Calu3 (cell line): ENCODE results near the gene USP54. TPM values are rescaled to one million over a fixed set of nuclear protein-coding genes. Genes with fewer than 3 reads are reported as not detected.

Experiments
- BruUV-seq: library from RNA; stranded (reverse); fragments of 400-500 nt; replicated peaks from 2 replicates; lab custom pipeline; 2021; lab: Mats Ljungman, UMichigan
- CTCF ChIA-PET: fragments of 300-600 bp; sonication (Branson Sonifier 250); formaldehyde crosslinking; loops from one replicate; lab custom pipeline; 2022; ENCODE audit warnings: antibody characterized with exemption; lab: Charles Lee
- DNase-seq: peaks from one replicate; pipeline ENCODE4 v3.0.0; 2022
- H3K27ac Mint-ChIP-seq: one replicate; pipeline ENCODE4 v1.8.0; 2022; ENCODE audit warnings: mixed read lengths; ENCODE audit not compliant: unreplicated experiment
- H3K27me3 Mint-ChIP-seq: one replicate; pipeline ENCODE4 v1.8.0; 2022; ENCODE audit warnings: mixed read lengths; ENCODE audit not compliant: unreplicated experiment
- H3K36me3 Mint-ChIP-seq: one replicate; pipeline ENCODE4 v1.8.0; 2022; ENCODE audit warnings: mild to moderate bottlenecking, moderate library complexity, mixed read lengths; ENCODE audit not compliant: insufficient read depth, unreplicated experiment
- H3K4me1 Mint-ChIP-seq: one replicate; pipeline ENCODE4 v1.8.0; 2022; ENCODE audit warnings: mild to moderate bottlenecking, low read depth, mixed read lengths; ENCODE audit not compliant: unreplicated experiment
- H3K4me3 Mint-ChIP-seq: one replicate; pipeline ENCODE4 v1.8.0; 2022; ENCODE audit warnings: mild to moderate bottlenecking, low read depth, moderate library complexity, mixed read lengths; ENCODE audit not compliant: unreplicated experiment
- H3K9me3 Mint-ChIP-seq: one replicate; pipeline ENCODE4 v1.8.0; 2022; ENCODE audit warnings: low read depth, mixed read lengths; ENCODE audit not compliant: unreplicated experiment
- CTCF ChIP-seq: fragments of 200-600 bp; IDR thresholded peaks from one replicate; pipeline ENCODE4 v1.8.0; 2022; ENCODE audit warnings: antibody characterized with exemption; ENCODE audit not compliant: unreplicated experiment
- intact Hi-C: fragments of 100-400 bp; cut with micrococcal nuclease; formaldehyde crosslinking; loops from one replicate; pipeline ENCODE4 v1.10.0; 2022; ENCODE audit not compliant: unreplicated experiment
- total RNA-seq: library from RNA; stranded (reverse); gene quantifications from 2 replicates; pipeline ENCODE4 v1.2.3, GENCODE V29; 2022

Gene USP54
- total RNA-seq, 1 experiment from 2014 or later: 48.1 TPM

DNA sequence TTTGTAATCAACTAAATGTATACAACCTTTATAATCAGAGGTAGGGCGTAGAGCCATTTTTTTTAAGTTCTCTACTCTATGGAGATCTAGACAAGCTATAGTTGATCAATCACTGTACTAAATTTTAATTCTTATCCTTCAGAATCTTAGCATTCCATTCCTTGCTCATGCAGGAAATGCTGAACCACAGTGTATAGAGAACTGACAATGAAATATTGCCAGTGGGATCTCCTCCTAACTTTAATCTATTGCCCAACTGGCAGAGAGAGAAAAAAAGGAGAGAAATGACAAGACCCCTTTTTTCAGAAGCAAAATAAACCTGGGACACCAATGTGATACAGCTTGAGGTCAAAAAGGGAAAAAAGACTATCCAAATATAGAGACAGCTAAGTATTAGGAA lies 68.9 kb downstream of the USP54 start:
- DNase-seq: no peak
- CTCF ChIA-PET: no interaction called here
- TF ChIP-seq CTCF: no peak
- no peaks in the 10 kb centered on the region for H3K27me3 Mint-ChIP-seq
- H3K9me3 Mint-ChIP-seq: no peaks in the 10 kb centered on the region
- no peaks in the 10 kb centered on the region for H3K4me1 Mint-ChIP-seq
- no peak overlapping the region for H3K27ac Mint-ChIP-seq
- intact Hi-C loops: no loop called here
- peaks cover 39% of the 10 kb centered on the region for H3K36me3 Mint-ChIP-seq
- BruUV-seq: no TSS peak
- H3K4me3 Mint-ChIP-seq: no peak overlapping the region

DNA sequence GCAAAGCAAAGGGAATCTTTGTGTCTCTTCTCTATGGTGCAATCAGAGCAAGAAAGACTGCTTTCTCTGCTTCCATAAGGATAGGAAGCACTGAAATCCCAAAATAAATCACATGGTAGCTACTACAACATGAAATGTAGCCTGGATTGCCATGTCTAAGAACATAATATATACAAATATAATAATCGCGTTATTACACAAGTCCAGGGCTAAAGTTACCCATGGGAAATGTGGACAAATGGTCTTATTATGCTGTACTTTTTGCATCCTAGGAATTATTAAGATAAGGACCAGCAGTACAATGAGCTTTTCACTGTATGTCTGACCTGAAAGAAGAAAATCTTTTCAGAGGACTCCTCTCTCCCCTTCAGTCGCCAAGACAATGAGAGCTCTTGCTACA lies 71.8 kb downstream of the USP54 start:
- Mint-ChIP-seq H3K9me3 (no peaks in the 10 kb centered on the region), H3K4me3 (no peak overlapping the region), H3K27me3 (no peaks in the 10 kb centered on the region), H3K4me1 (no peaks in the 10 kb centered on the region), H3K27ac (no peak overlapping the region), H3K36me3 (peaks cover 41% of the 10 kb centered on the region)
- DNase-seq: no peak
- intact Hi-C loops: no loop called here
- no TSS peak for BruUV-seq
- TF ChIP-seq CTCF: no peak
- CTCF ChIA-PET: no interaction called here

DNA sequence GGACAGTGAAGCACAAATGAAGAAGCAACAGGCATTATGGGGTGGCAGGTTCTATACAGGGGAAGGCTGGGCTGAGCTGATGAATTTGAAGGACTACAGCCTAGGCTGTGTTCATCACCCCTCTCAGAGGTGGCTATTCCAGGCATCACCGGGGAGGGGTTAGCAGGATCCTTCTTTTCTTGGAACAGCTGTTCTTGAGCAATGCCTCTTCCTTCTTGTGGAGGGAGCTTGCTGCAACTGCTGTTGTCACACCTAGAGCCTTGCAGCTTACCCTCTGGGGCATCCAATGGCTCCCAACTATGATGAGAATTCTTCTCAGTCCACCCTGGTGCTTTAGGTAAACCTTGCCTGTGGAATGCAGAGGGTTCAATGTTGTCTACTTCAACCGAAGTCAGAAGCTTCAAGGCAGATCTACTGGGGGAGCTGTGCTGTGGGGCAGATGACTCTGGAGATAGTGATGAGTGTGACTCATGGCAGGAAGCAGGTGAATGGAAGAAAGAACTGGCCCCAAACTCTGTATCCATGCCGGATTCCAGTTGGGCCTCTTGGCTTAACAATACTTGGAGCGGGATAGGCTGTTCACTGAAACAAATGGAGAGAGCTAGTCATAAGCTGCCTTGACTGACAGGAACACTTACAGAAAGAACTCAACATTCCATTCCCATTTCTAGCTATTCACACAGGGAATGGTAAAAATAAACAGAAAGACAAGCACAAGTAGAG lies 73.8 kb downstream of the USP54 start:
- H3K9me3 Mint-ChIP-seq: no peaks in the 10 kb centered on the region
- H3K27ac Mint-ChIP-seq: no peak overlapping the region
- CTCF ChIA-PET: no interaction called here
- no peak for DNase-seq
- no peaks in the 10 kb centered on the region for H3K4me1 Mint-ChIP-seq
- intact Hi-C loops: no loop called here
- BruUV-seq: no TSS peak
- no peak for TF ChIP-seq CTCF
- H3K27me3 Mint-ChIP-seq: no peaks in the 10 kb centered on the region
- H3K36me3 Mint-ChIP-seq: peaks cover 28% of the 10 kb centered on the region
- no peak overlapping the region for H3K4me3 Mint-ChIP-seq

DNA sequence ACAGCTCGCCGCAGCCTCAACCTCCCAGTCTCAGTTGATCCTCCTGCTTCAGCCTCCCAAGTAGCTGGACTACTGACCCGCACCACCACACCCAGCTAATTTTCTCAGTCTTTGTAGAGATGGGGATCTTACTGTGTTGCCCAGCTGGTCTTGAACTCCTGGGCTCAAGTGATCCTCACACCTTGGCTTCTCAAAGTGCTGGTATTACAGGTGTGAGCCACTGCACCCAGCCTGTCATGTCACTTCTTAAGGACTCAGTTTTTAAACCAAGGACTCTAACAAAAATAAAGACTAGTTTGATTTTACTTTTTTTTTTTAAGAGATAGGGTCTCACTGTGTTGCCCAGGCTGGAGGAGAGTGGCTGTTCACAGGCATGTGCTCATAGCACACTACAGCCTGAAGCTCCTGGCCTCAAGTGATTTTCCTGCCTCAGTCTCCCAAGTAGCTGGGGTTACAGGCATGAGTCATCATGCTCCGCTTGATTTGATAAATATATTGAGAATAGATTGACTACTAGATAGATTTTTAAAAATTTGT lies 78.9 kb downstream of the USP54 start:
- CTCF ChIA-PET: no interaction called here
- no TSS peak for BruUV-seq
- Mint-ChIP-seq H3K27me3 (no peaks in the 10 kb centered on the region), H3K9me3 (no peaks in the 10 kb centered on the region), H3K4me3 (no peak overlapping the region), H3K4me1 (no peaks in the 10 kb centered on the region), H3K36me3 (peaks cover 11% of the 10 kb centered on the region), H3K27ac (no peak overlapping the region)
- no peak for TF ChIP-seq CTCF
- no peak for DNase-seq
- intact Hi-C loops: no loop called here
